GM10266 (cell line): ENCODE measurements around the gene DOHH.

Experiments used
- DNase-seq: peaks from one replicate; pipeline ENCODE4 v3.0.0; 2012; ENCODE audit errors: extremely low spot score
- TF ChIP-seq, protein P1 (sequence below): IDR thresholded peaks from 2 replicates; pipeline ENCODE4 v1.5.1; 2012; ENCODE audit warnings: mild to moderate bottlenecking, low read depth; ENCODE audit not compliant: control insufficient read depth, insufficient read depth; ENCODE audit errors: missing control alignments

DOHH gene

DNA sequence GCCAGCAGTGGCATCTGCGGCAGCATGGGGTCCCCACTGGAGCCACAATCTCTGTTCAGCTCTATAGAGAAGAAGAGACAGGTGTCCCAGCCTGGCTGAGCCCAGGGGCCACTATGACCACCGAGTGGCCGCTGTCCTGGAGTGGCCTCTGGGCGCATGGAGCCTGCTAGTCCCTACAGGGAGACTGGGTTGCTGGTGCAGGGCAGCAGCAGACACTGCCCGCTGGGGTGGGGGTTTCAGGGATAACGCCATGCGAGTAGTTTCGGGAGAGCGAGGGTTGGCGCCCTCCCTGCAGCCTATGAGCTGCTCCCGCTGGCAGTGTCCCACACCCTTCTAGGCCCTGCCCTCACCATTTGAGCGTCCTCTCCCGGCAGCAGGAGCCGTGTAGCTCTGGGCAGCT, 27.6 kb upstream of the DOHH start:
- DNase-seq: no peak
- TF ChIP-seq, protein P1, sequence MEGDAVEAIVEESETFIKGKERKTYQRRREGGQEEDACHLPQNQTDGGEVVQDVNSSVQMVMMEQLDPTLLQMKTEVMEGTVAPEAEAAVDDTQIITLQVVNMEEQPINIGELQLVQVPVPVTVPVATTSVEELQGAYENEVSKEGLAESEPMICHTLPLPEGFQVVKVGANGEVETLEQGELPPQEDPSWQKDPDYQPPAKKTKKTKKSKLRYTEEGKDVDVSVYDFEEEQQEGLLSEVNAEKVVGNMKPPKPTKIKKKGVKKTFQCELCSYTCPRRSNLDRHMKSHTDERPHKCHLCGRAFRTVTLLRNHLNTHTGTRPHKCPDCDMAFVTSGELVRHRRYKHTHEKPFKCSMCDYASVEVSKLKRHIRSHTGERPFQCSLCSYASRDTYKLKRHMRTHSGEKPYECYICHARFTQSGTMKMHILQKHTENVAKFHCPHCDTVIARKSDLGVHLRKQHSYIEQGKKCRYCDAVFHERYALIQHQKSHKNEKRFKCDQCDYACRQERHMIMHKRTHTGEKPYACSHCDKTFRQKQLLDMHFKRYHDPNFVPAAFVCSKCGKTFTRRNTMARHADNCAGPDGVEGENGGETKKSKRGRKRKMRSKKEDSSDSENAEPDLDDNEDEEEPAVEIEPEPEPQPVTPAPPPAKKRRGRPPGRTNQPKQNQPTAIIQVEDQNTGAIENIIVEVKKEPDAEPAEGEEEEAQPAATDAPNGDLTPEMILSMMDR: no peak

DNA sequence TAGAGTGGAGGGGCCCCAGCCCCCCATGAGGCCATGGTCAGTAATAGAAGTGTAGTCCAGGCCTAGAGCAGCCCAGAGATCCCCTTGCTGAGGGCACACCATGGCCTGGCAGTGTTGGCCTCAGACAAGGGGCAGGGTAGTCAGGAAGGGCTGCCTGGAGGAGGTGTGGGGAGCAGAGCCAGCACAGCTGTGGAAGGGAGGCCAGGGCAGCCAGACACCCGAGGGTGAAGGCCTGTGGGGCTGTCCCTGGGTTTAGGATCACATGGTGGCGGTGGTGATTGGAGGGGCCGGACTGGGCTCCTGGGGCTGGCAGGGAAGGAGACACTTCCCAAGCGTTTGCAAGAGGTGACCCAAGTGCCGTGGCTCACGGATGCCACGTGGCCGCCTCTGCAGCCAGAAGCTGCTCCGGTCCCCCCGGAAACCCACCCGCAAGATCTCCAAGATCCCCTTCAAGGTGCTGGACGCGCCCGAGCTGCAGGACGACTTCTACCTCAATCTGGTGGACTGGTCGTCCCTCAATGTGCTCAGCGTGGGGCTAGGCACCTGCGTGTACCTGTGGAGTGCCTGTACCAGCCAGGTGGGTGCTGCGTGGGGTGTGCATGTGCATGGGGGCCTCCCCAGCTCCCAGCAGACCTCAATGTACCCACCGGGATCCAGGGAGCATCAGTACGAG, 26.9 kb upstream of the DOHH start:
- TF ChIP-seq, protein P1: no peak
- DNase-seq: no peak

DNA sequence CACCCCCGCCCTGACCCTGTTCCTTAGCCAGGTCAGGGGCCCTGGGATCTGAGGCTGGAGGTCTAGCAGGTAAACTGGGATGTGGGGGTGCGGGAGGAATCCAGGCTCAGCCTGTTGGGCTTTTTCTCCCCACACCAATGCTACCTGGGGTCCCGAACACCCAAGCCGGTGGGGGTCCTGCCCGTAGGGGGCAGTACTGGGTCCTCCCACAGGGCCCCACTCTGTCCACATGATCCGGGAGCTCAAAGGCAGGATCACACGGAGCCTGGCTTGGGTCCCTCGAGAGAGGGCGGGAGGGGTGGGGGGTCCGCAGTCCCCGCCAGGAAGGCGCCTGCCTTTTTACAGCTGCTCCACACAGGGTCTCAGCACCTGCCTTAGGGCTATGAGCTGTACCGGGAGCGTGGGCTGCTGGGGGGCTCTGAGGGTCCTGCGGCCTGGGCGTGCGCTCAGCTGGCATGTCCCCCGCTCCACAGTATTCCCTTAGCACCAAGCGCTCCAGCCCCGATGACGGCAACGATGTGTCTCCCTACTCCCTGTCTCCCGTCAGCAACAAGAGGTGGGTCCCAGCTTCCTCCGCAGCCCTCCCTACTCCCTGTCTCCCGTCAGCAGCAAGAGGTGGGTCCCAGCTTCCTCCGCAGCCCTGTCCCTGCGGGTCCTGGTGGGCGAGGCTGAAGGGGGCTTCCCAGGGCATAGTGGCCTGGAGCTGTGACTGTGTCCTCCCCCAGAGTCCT, 26.2 kb upstream of the DOHH start:
- DNase-seq: no peak
- TF ChIP-seq, protein P1: no peak

DNA sequence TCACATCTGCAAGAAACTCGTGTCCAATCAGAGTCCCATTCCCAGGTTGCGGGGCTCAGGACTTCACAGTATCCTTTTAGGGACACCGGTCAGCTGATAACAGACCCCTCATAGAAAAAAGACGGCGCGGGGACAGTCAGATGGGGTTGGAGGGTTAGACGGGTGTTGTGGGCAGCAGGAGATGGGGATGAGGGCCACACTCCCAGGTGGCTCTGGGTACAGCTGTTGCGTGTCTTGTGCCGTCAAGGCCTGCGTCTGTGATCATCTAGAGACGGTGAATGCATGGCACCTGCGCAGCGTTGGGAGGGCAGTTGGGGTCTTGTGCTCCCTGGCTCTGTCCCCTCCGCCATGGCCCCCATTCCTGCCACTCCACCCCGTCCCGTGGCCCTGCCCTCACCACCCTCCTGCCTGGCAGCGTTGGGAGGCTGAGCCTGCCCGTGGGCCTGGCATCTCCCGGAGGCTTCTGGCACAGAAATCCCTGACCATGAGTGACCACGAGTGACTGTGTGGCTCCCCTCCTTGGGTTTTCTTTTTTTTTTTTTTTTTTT, 24.5 kb upstream of the DOHH start:
- no peak for DNase-seq
- TF ChIP-seq, protein P1: no peak

DNA sequence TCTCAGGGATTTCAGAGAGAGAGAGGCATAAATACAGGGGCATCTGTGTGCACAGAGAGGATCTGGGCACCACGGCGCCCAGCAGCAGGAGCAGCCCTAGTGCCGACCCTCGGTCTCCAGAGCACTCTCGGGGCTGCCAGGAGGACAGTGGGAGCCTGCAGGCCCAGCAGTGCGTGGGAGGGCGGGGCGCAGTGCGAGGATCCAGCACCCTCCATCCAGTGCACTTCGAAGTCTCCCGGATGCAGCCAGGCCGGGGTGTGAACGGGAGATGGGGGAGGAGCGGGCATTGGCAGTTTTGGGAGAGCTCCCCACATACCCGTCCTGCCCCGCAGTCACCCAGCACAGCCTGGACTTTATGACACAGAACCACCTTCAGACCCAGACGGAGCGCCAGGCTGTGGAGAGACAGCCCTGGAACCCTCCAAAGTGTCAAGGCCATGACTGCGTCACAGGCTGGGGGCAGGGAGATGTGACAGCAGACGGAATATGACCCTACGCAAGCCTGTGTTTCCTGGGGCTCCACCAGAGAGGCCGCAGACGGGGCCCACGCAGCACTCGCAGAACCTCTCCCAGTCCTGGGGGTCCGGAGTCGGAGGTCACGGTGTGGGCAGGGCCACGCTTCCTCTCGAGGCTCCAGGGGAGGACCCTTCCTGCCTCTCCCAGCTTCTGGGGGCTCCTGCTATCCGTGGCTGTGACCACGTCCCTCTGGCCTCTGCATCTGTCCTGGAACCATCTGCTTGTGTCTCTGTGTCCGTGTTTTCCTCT, 23.8 kb upstream of the DOHH start:
- TF ChIP-seq, protein P1: no peak
- no peak for DNase-seq

DNA sequence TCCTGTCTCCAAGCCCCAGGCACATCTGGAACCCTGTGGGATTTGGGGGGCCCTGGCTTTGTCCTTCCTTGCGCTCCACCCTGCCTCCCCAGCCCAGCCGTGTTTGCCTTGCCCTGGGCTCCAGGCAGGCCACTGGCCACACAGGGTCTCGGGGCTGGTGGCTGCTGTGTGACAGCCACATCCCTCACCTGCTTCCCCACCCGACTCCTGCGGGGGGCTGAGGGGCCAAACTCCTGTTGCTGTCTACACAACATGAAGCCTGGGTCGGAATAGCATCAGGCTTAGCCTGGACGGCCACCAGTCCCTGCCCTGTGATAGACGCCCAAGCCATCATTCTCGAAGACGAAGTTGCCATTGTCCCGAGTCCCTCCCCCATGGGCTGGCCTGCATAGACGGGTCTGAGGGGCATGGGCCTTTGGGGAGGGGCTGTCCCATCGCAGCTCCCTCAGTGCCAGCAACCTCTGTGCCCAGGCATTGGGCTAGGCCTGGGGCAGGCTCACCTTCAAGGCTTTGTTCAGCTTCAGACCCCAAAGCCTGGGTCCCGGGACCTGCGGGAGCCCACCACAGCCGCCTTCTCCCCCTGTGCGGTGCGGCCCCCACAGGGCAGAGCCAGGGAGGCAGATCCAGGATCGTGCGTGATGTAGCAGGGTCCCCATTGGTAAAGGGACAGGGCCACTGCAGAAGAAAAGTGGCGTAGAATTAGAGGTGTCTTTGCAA, 23.0 kb upstream of the DOHH start:
- DNase-seq: no peak
- TF ChIP-seq, protein P1: no peak
